Osteocyte (in vitro differentiated cells): ENCODE data around the gene RASD1. TPM values are rescaled to one million over a fixed set of nuclear protein-coding genes. Genes with fewer than 3 reads are reported as not detected.

Source experiments
- DNase-seq: peaks from one replicate; pipeline ENCODE4 v3.0.0; 2021; ENCODE audit warnings: mixed read lengths; ENCODE audit not compliant: unreplicated experiment; ENCODE audit errors: extremely low spot score
- H3K27ac Mint-ChIP-seq: one replicate; pipeline ENCODE4 v1.8.0; 2021; ENCODE audit warnings: mild to moderate bottlenecking, mixed read lengths; ENCODE audit not compliant: unreplicated experiment
- H3K27me3 Mint-ChIP-seq: one replicate; pipeline ENCODE4 v1.8.0; 2021; ENCODE audit warnings: mixed read lengths; ENCODE audit not compliant: unreplicated experiment
- H3K36me3 Mint-ChIP-seq: one replicate; pipeline ENCODE4 v1.8.0; 2021; ENCODE audit warnings: mixed read lengths; ENCODE audit not compliant: unreplicated experiment
- H3K4me1 Mint-ChIP-seq: one replicate; pipeline ENCODE4 v1.8.0; 2021; ENCODE audit warnings: mixed read lengths; ENCODE audit not compliant: unreplicated experiment
- H3K4me3 Mint-ChIP-seq: one replicate; pipeline ENCODE4 v1.8.0; 2021; ENCODE audit warnings: mild to moderate bottlenecking, moderate library complexity, mixed read lengths; ENCODE audit not compliant: unreplicated experiment
- H3K9me3 Mint-ChIP-seq: one replicate; pipeline ENCODE4 v1.8.0; 2021; ENCODE audit warnings: mixed read lengths; ENCODE audit not compliant: unreplicated experiment
- total RNA-seq: library from RNA; stranded (reverse); gene quantifications from 2 replicates; pipeline ENCODE4 v1.2.1, GENCODE V29; 2021
- TF ChIP-seq, protein P1 (sequence below): fragments of 200-600 bp; sonication (generic); IDR thresholded peaks from 2 replicates; pipeline ENCODE4 v1.5.0; 2021; ENCODE audit warnings: antibody characterized with exemption, mild to moderate bottlenecking, moderate library complexity

RASD1 gene
- total RNA-seq, 1 donor from 2014 or later: 1.6 TPM

DNA sequence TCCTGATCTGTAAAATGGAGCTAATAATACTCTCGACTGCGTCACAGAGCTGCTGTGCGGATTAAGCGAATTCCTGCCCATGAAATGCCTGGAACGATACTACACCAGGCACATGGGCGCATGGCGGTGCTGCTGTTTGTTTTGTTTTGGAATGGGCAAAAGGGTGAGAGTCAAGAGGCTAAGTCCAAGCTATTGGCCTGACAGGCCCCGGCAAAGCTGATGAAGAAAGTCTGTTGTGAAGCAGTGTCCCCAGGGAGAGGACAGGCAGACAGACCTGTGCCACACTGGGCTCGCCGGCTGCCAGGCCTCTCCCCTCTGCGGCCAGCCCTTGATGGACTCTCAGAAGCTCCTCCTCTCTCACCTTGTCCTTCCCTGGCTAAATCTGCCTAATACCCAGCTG, 31.3 kb upstream of the RASD1 start:
- no peaks in the 10 kb centered on the region for H3K27me3 Mint-ChIP-seq
- TF ChIP-seq, protein P1, sequence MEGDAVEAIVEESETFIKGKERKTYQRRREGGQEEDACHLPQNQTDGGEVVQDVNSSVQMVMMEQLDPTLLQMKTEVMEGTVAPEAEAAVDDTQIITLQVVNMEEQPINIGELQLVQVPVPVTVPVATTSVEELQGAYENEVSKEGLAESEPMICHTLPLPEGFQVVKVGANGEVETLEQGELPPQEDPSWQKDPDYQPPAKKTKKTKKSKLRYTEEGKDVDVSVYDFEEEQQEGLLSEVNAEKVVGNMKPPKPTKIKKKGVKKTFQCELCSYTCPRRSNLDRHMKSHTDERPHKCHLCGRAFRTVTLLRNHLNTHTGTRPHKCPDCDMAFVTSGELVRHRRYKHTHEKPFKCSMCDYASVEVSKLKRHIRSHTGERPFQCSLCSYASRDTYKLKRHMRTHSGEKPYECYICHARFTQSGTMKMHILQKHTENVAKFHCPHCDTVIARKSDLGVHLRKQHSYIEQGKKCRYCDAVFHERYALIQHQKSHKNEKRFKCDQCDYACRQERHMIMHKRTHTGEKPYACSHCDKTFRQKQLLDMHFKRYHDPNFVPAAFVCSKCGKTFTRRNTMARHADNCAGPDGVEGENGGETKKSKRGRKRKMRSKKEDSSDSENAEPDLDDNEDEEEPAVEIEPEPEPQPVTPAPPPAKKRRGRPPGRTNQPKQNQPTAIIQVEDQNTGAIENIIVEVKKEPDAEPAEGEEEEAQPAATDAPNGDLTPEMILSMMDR: no peak
- H3K36me3 Mint-ChIP-seq: no peaks in the 10 kb centered on the region
- H3K27ac Mint-ChIP-seq: no peak overlapping the region
- H3K4me1 Mint-ChIP-seq: peaks cover 16% of the 10 kb centered on the region
- no peak overlapping the region for H3K4me3 Mint-ChIP-seq
- no peaks in the 10 kb centered on the region for H3K9me3 Mint-ChIP-seq
- no peak for DNase-seq

DNA sequence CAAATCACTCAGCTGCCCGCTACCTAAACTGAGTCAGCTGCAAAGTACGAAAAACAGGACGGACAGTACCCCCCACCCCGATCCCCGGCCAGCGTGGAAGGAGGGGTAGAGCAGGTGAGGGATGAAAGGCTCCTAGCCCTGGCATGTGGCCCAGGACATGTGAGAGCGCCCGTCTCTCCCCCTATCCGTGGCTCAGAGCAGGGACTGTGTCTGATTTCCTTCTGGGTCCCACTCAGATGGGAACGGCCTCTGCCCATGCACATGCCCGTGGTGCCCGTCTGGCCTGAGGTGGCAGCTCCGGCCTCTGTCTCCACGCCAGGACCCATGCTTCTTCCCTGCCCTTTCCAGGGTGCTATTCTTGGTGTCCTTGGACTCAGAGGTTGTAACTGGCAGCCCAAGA, 30.2 kb upstream of the RASD1 start:
- TF ChIP-seq, protein P1: no peak
- Mint-ChIP-seq H3K27ac (no peak overlapping the region), H3K27me3 (no peaks in the 10 kb centered on the region), H3K4me3 (no peak overlapping the region), H3K36me3 (no peaks in the 10 kb centered on the region), H3K4me1 (peaks cover 16% of the 10 kb centered on the region), H3K9me3 (no peaks in the 10 kb centered on the region)
- DNase-seq: no peak

DNA sequence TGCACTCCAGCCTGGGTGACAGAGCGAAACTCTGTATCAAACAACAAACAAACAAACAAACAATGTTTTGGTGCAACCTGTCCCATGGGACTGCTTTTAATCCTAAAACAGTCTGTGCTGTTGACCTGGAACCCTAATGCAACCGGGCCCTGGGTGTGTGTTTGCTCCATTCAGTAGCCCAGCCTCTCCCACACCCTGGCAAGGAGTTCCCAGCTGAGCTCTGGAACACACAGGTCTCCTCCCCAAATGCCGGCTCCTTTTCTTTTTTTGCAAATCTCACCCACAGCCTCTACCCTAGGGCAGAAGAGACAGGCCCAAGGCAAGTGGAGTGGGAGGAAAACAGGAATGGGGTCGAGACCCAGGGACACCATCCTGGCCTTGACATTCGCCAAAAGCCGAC, 29.8 kb upstream of the RASD1 start:
- no peaks in the 10 kb centered on the region for H3K36me3 Mint-ChIP-seq
- H3K4me1 Mint-ChIP-seq: peaks cover 16% of the 10 kb centered on the region
- no peak for DNase-seq
- TF ChIP-seq, protein P1: no peak
- no peaks in the 10 kb centered on the region for H3K9me3 Mint-ChIP-seq
- no peaks in the 10 kb centered on the region for H3K27me3 Mint-ChIP-seq
- no peak overlapping the region for H3K4me3 Mint-ChIP-seq
- no peak overlapping the region for H3K27ac Mint-ChIP-seq

DNA sequence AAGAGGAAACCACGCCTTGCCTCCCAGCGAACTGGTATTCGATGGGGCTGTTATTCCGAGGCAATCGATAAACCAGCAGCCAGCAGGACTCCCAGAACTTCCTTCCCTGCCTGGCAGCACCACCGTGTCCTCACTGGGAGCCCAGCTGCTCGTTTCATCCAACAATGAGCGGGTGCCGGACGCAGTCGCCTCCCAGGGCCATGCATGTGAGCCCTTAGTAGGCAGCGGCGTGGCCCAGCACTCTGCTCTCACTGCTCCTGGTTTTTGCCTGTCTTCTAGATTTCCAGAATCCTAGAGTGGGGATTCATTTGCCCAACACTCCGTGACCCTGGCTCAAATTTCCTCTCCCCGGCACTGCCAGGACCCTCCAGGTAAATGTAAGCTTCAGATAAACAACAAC, 29.1 kb upstream of the RASD1 start:
- H3K9me3 Mint-ChIP-seq: no peaks in the 10 kb centered on the region
- H3K4me1 Mint-ChIP-seq: peaks cover 16% of the 10 kb centered on the region
- H3K27ac Mint-ChIP-seq: no peak overlapping the region
- TF ChIP-seq, protein P1: no peak
- H3K36me3 Mint-ChIP-seq: no peaks in the 10 kb centered on the region
- H3K27me3 Mint-ChIP-seq: no peaks in the 10 kb centered on the region
- no peak overlapping the region for H3K4me3 Mint-ChIP-seq
- DNase-seq: no peak

DNA sequence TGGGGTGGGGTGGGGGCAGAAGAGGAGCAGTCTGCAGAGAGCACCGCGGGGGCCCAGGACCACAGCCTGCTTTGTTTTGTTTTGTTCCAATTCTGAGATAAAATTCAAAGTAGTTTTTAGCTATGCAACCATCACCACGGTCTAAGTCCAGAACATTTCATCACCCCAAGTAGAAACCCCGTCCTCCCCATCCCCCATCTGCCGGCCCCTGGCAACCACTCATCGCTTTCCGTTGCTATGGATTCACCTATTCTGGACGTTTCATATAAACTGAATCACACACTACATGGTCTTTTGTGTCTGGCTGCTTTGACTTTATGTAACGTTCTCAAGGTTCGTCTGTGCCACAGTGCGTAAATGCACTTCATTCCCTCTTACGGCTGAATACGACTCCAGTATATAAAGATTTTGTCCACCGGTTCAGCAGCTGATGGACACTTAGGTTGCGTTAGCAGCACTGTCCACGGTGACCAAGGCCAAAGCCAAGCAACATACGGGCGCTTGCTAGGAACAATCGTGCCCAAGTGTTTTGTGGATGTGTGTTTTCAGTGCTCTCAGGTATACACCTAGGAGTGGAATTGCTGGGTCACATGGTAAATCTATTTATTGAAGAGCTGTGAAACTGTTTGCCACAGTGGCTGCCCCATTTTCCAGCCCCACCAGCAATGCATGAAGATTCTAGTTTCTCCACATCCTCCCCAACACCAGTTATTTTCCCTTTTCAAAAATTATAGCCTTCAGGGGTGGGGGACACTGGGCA, 27.7 kb upstream of the RASD1 start:
- Mint-ChIP-seq H3K4me3 (no peak overlapping the region), H3K27ac (no peak overlapping the region), H3K27me3 (no peaks in the 10 kb centered on the region), H3K4me1 (peaks cover 16% of the 10 kb centered on the region), H3K36me3 (no peaks in the 10 kb centered on the region), H3K9me3 (no peaks in the 10 kb centered on the region)
- TF ChIP-seq, protein P1: no peak
- DNase-seq: no peak
